Activated naive CD8-positive, alpha-beta T cell treated with anti-CD3 and anti-CD28 coated beads, Interleukin-2, amount 10 ng/mL, durations not matched to agents 7 days and 5 days (primary cell): ENCODE data around the gene RARB. TPM values are rescaled to one million over a fixed set of nuclear protein-coding genes. Genes with fewer than 3 reads are reported as not detected.

Source experiments
- ATAC-seq: fragments of 150-1000 bp; cut with Tn5 transposase; one replicate; pipeline ENCODE4 v1.10.0; 2021; ENCODE audit warnings: low read depth, moderate library complexity
- POLR2A ChIA-PET: fragments of 350-600 bp; sonication (Branson Sonifier 250); formaldehyde crosslinking; loops from one replicate; lab custom pipeline; 2021; ENCODE audit warnings: antibody characterized with exemption; lab: Charles Lee
- DNase-seq: peaks from one replicate; pipeline ENCODE4 v3.0.0; 2021
- H3K27ac Mint-ChIP-seq: one replicate; pipeline ENCODE4 v1.8.0; 2022; ENCODE audit warnings: mild to moderate bottlenecking, mixed read lengths
- H3K27me3 Mint-ChIP-seq: one replicate; pipeline ENCODE4 v1.8.0; 2022; ENCODE audit warnings: mild to moderate bottlenecking, moderate library complexity, mixed read lengths
- H3K36me3 Mint-ChIP-seq: one replicate; pipeline ENCODE4 v1.8.0; 2021; ENCODE audit warnings: mild to moderate bottlenecking, mixed read lengths
- H3K4me1 Mint-ChIP-seq: one replicate; pipeline ENCODE4 v1.8.0; 2021; ENCODE audit warnings: mixed read lengths
- H3K4me3 Mint-ChIP-seq: one replicate; pipeline ENCODE4 v1.8.0; 2022; ENCODE audit warnings: mild to moderate bottlenecking, moderate library complexity, mixed read lengths
- H3K9me3 Mint-ChIP-seq: one replicate; pipeline ENCODE4 v1.8.0; 2021; ENCODE audit warnings: mixed read lengths
- total RNA-seq, 2 experiments: library from RNA; stranded (reverse); gene quantifications; one replicate each; pipeline ENCODE4 v1.2.3, GENCODE V29; 2021

The RARB gene
- total RNA-seq, 2 experiments from 2014 or later: not detected

GRCh38 chr3:25603703-25604102 lies 175.6 kb downstream of the RARB start:
- Mint-ChIP-seq H3K4me1 (peaks cover 4% of the 10 kb centered on the region), H3K4me3 (no peak overlapping the region), H3K27me3 (no peaks in the 10 kb centered on the region), H3K27ac (no peak overlapping the region), H3K36me3 (peaks cover 39% of the 10 kb centered on the region), H3K9me3 (no peaks in the 10 kb centered on the region)
- POLR2A ChIA-PET: no interaction called here
- ATAC-seq (no peak), DNase-seq (no peak)

GRCh38 chr3:25604107-25604805 lies 176.2 kb downstream of the RARB start:
- ATAC-seq: no peak
- no peak overlapping the region for H3K27ac Mint-ChIP-seq

DNA sequence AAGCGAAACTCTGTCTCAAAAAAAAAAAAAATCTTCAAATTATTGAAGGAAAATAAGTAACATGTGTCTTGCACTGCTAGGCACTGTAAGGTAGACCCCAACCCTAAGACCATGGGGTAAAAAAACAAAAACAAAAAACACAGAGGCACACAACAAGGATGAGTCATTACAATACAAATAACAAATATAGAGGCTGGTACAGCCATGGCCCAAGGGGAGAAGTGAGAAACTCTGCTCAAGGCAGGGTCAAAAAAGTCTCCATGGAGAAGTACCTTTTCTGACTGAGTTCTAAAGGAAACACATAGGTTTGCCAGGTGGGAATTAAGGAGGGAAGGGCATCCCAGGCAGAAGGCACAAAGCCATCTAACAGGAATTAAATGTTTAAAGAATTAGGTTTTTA lies 182.1 kb downstream of the RARB start:
- H3K4me1 Mint-ChIP-seq: peaks cover 15% of the 10 kb centered on the region
- peaks cover 42% of the 10 kb centered on the region for H3K36me3 Mint-ChIP-seq
- H3K4me3 Mint-ChIP-seq: no peak overlapping the region
- ATAC-seq: peak; percentile 45
- POLR2A ChIA-PET: no interaction called here
- H3K27ac Mint-ChIP-seq: peak overlapping the region; percentile 31
- no peaks in the 10 kb centered on the region for H3K27me3 Mint-ChIP-seq
- no peak for DNase-seq
- no peaks in the 10 kb centered on the region for H3K9me3 Mint-ChIP-seq

More at GRCh38 chr3:25604107-25604805, 176.2 kb downstream of the RARB start:
- peaks cover 4% of the 10 kb centered on the region for H3K4me1 Mint-ChIP-seq
- POLR2A ChIA-PET: no interaction called here
- H3K36me3 Mint-ChIP-seq: peaks cover 36% of the 10 kb centered on the region
- no peaks in the 10 kb centered on the region for H3K27me3 Mint-ChIP-seq
- no peaks in the 10 kb centered on the region for H3K9me3 Mint-ChIP-seq
- no peak overlapping the region for H3K4me3 Mint-ChIP-seq
- no peak for DNase-seq

DNA sequence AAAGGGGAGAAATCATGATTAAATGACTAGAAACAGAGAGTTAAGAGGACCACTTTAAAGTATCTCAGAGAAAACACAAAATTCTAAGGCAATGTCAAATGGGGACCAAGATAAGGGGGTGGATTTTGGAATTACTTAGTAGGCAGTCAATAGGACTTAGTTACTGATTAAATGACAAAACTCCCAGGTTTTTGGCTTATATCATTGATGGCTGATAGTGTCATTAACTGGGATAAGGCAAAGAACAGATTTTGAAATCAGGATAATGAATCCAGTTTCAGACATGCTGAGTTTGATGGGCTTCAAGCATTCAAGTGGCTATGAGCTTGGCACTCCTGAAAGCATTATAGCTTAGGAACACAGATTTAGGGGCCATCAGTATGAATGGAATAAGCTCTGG lies 182.7 kb downstream of the RARB start:
- Mint-ChIP-seq H3K27ac (no peak overlapping the region), H3K9me3 (no peaks in the 10 kb centered on the region), H3K4me1 (peaks cover 15% of the 10 kb centered on the region), H3K4me3 (no peak overlapping the region), H3K27me3 (no peaks in the 10 kb centered on the region), H3K36me3 (peaks cover 37% of the 10 kb centered on the region)
- ATAC-seq (no peak), DNase-seq (no peak)
- POLR2A ChIA-PET: no interaction called here

DNA sequence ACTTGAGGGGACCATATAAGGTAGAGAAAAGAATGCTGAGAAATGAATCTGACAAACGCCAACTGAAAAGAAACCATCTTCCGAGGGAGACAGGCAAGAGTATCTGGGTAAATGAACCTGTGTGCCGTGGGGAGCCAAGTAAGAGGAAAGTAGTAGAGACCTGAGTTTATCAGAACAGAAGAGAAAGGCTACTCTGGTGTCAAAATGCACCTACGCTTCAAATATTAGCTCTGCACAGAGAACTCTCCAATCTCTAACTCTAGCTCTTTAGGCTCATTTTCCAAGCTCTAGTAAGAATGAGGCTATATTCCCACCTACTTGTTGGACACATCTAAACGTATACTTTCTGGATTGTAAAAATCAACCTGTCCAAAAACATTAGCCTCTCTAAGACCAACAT lies 183.1 kb downstream of the RARB start:
- Mint-ChIP-seq H3K4me1 (peaks cover 15% of the 10 kb centered on the region), H3K27ac (no peak overlapping the region), H3K9me3 (no peaks in the 10 kb centered on the region), H3K27me3 (no peaks in the 10 kb centered on the region), H3K36me3 (peaks cover 35% of the 10 kb centered on the region), H3K4me3 (no peak overlapping the region)
- POLR2A ChIA-PET: no interaction called here
- ATAC-seq (no peak), DNase-seq (no peak)

DNA sequence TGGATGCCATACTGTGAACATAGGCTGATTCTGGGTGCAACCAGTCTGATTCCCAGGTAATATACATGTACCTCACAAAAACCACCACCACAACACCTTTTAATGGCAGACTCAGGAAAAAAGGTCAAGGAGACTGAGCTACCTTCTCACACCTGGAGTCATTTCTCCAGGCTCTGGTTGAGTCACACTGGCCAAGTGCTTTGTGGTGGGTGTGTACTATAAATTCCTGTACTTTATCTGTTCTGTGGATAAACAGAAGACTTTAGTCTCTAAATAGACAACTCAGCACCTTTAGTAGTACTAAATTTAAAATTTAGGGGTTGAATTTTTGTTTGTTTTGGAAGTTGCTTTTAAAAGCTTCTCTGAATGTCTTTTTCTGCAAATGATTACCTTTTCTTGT lies 190.0 kb downstream of the RARB start:
- Mint-ChIP-seq H3K9me3 (no peaks in the 10 kb centered on the region), H3K27me3 (no peaks in the 10 kb centered on the region), H3K27ac (no peak overlapping the region), H3K4me3 (no peak overlapping the region), H3K4me1 (peaks cover 3% of the 10 kb centered on the region), H3K36me3 (peaks cover 33% of the 10 kb centered on the region)
- POLR2A ChIA-PET: no interaction called here
- no peak for ATAC-seq
- DNase-seq: no peak

DNA sequence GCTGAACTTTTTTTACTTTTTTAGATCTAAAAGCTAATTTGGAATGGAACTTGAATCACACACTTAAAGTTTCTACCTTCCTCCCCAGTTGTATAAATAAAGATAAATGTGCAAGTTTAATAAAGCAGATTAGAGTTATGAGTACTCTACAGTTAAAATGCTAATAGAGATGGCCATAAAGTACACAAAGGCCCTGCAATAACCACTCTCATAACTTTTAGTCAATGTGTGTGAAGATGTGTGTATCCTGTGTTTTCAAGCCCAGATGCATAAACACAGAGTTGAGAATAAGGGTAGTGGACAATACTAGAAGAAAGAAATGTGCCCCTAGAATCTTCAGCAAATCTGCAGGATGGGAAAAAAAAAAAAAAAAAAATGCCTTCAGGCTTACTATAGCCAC lies 191.3 kb downstream of the RARB start:
- no peak overlapping the region for H3K27ac Mint-ChIP-seq
- H3K9me3 Mint-ChIP-seq: no peaks in the 10 kb centered on the region
- POLR2A ChIA-PET: no interaction called here
- H3K4me3 Mint-ChIP-seq: no peak overlapping the region
- peaks cover 40% of the 10 kb centered on the region for H3K36me3 Mint-ChIP-seq
- DNase-seq (no peak), ATAC-seq (no peak)
- H3K4me1 Mint-ChIP-seq: peaks cover 2% of the 10 kb centered on the region
- no peaks in the 10 kb centered on the region for H3K27me3 Mint-ChIP-seq

DNA sequence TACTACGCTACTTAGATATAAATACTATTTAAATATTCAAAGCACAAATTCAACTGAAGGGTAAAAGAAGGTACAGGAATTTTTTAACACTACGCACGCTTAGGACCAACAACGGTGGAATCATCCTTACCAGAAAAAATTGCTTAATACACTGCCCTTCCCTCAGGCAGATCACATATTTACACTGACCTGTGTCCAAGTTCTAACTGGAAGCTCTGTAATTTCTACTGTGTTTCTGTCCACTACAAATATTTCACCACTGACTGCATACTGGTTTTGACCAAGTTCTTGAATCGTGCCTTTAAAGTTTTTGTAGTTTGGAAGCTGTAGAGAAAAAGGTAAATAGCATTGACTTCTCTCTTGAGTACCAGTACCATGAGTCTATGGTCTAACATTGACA lies 192.4 kb downstream of the RARB start:
- Mint-ChIP-seq H3K36me3 (peaks cover 41% of the 10 kb centered on the region), H3K27ac (no peak overlapping the region), H3K27me3 (no peaks in the 10 kb centered on the region), H3K4me3 (no peak overlapping the region), H3K9me3 (no peaks in the 10 kb centered on the region), H3K4me1 (peaks cover 2% of the 10 kb centered on the region)
- DNase-seq: no peak
- no peak for ATAC-seq
- POLR2A ChIA-PET: no interaction called here

DNA sequence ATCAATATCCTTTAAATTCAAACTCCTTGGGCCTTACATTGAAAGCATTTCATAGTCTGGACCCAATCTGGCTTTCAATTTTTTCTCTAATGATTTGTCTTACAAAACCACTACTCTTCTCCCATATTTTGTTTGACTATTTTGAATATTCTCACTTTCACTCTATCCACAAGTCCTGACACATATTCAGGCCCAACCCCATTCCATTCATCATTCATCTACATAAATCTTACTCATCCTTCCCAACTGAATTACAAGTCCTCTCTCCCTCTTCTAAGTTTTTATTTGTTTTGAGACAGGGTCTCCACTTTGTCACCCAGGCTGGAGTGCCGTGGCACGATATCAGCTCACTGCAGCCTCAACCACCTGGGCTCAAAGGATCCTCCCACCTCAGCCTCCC lies 193.0 kb downstream of the RARB start:
- POLR2A ChIA-PET: no interaction called here
- Mint-ChIP-seq H3K4me1 (peaks cover 2% of the 10 kb centered on the region), H3K27ac (no peak overlapping the region), H3K9me3 (no peaks in the 10 kb centered on the region), H3K36me3 (peaks cover 45% of the 10 kb centered on the region), H3K4me3 (no peak overlapping the region), H3K27me3 (no peaks in the 10 kb centered on the region)
- ATAC-seq (no peak), DNase-seq (no peak)

- no peak for ATAC-seq
- Mint-ChIP-seq H3K9me3 (no peaks in the 10 kb centered on the region), H3K27me3 (no peaks in the 10 kb centered on the region), H3K4me3 (no peak overlapping the region), H3K27ac (no peak overlapping the region), H3K4me1 (peaks cover 7% of the 10 kb centered on the region), H3K36me3 (peaks cover 36% of the 10 kb centered on the region)
- DNase-seq: no peak
- POLR2A ChIA-PET: no interaction called here
These were observed 203.9 kb downstream of the RARB start for GRCh38 chr3:25631989-25632388.

DNA sequence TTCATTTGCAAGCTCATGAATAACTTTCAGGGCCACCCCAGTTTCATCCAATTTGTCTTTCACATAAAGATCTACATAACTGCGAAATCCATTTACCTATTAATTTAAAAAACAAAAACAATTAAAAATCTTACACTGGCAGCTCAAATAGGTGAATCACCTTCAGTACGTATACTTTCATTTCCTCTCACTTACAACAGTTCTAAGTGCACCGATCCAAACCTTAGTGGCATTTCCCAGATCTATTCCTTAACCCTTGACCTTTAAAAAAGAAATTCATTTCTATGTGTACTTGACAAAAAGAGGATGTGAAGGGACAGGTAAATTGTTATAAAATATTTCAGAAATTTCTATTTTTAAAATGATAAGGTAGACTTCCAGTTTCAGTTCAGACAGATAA lies 205.9 kb downstream of the RARB start:
- H3K4me3 Mint-ChIP-seq: no peak overlapping the region
- no peaks in the 10 kb centered on the region for H3K9me3 Mint-ChIP-seq
- peaks cover 38% of the 10 kb centered on the region for H3K36me3 Mint-ChIP-seq
- no peak overlapping the region for H3K27ac Mint-ChIP-seq
- no peaks in the 10 kb centered on the region for H3K27me3 Mint-ChIP-seq
- peaks cover 7% of the 10 kb centered on the region for H3K4me1 Mint-ChIP-seq
- POLR2A ChIA-PET: no interaction called here
- no peak for DNase-seq
- no peak for ATAC-seq

DNA sequence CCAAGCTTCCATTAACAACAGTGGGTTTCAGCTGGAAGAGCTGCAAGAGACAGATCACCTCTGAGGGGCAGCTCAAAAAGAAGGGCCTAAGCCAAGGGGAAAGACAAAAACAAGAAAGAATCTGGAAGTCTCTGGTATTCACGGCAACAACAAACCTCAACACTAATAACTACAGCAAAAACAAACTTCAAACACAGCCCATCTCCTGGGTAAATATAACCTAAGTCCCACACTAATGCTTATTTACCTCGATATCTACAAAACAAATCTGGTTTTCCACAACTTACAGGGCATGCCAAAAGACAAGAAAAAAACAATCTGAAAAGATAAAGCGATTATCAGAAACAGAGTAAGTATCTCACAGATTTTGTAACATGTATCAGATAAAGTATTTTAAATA lies 207.0 kb downstream of the RARB start:
- Mint-ChIP-seq H3K9me3 (no peaks in the 10 kb centered on the region), H3K27ac (no peak overlapping the region), H3K4me1 (peaks cover 7% of the 10 kb centered on the region), H3K27me3 (no peaks in the 10 kb centered on the region), H3K36me3 (peaks cover 34% of the 10 kb centered on the region), H3K4me3 (no peak overlapping the region)
- ATAC-seq: no peak
- no peak for DNase-seq
- POLR2A ChIA-PET: no interaction called here
